Measurements from ENCODE around the gene UBTD2. TPM values are rescaled to one million over a fixed set of nuclear protein-coding genes. Genes with fewer than 3 reads are reported as not detected.

Gene UBTD2
- polyA plus RNA-seq, 1 donor (not counting 4 experiments of a cell fraction or from before 2014, with no cell fraction given), result 16.2 TPM

DNA sequence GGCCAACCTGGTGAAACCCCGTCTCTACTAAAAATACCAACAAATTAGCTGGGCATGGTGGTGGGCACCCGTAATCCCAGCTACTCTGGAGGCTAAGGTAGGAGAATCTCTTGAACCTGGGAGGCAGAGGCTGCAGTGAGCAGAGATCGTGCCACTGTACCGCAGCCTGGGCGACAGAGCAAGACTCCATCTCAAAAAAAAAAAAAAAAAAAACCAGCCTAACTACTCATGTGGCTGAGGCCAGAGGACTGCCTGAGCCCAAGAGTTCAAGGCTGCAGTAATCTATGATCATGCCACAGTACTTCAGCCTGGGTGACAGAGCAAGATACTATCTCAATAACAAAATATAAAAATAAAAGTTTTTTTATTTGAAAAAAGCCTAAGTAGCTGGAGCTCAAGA is 3.2 kb downstream of the UBTD2 start:
- peaks cover 2% of the 10 kb centered on the region in 2 experiments for H3K36me3 ChIP-seq (ENCODE audit: control insufficient read depth in 2 of 2, extremely low read depth in 1 of 2, insufficient read depth in 2 of 2, low read length in 2 of 2)
- H2AFZ ChIP-seq (ENCODE audit: control insufficient read depth, low read length), result no peak overlapping the region
- peaks cover 76% of the 10 kb centered on the region for H3K79me2 ChIP-seq (ENCODE audit: control insufficient read depth, insufficient read depth, low read length)
- dilution Hi-C loops (cut with MboI; ENCODE audit: extremely low pct_ligation_motif_present, low sequenced_read_pairs), result no loop called here
- H4K20me1 ChIP-seq (ENCODE audit: control insufficient read depth, extremely low read depth, insufficient read depth, low read length), result no peaks in the 10 kb centered on the region
- H3K9me3 ChIP-seq (ENCODE audit: control insufficient read depth, low read depth, low read length), result no peaks in the 10 kb centered on the region
- H3K27ac ChIP-seq (ENCODE audit: control insufficient read depth, insufficient read depth, low read length), result no peak overlapping the region
- TF ChIP-seq, protein P1, sequence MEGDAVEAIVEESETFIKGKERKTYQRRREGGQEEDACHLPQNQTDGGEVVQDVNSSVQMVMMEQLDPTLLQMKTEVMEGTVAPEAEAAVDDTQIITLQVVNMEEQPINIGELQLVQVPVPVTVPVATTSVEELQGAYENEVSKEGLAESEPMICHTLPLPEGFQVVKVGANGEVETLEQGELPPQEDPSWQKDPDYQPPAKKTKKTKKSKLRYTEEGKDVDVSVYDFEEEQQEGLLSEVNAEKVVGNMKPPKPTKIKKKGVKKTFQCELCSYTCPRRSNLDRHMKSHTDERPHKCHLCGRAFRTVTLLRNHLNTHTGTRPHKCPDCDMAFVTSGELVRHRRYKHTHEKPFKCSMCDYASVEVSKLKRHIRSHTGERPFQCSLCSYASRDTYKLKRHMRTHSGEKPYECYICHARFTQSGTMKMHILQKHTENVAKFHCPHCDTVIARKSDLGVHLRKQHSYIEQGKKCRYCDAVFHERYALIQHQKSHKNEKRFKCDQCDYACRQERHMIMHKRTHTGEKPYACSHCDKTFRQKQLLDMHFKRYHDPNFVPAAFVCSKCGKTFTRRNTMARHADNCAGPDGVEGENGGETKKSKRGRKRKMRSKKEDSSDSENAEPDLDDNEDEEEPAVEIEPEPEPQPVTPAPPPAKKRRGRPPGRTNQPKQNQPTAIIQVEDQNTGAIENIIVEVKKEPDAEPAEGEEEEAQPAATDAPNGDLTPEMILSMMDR (optimal IDR thresholded peaks at IDR 0.05 in 1 of 3, IDR thresholded peaks at IDR 0.05 in 1 of 3, conservative IDR thresholded peaks at IDR 0.05 in 1 of 3; ENCODE audit: extremely low read depth in 1 of 3, insufficient read depth in 2 of 3, low read length in 3 of 3), result no peak
- no peak for TF ChIP-seq EZH2 (IDR thresholded peaks at IDR 0.05; ENCODE audit: low read length)
- H3K4me3 ChIP-seq (ENCODE audit: control insufficient read depth in 2 of 3, extremely low read depth in 1 of 3, insufficient read depth in 2 of 3, low read depth in 1 of 3, low read length in 3 of 3), result no peak overlapping the region
- no peaks in the 10 kb centered on the region for H3K27me3 ChIP-seq (ENCODE audit: control insufficient read depth, extremely low read depth, insufficient read depth, low read length)
- no peak for DNase-seq (ENCODE audit: low read depth, low spot score)
- FAIRE-seq, result no peak
- H3K9ac ChIP-seq (ENCODE audit: control insufficient read depth, extremely low read depth, insufficient read depth, low read length), result no peak overlapping the region
- H3K9me1 ChIP-seq (ENCODE audit: control insufficient read depth, extremely low read depth, insufficient read depth, low read length), result no peaks in the 10 kb centered on the region
- no peak overlapping the region for H3K4me2 ChIP-seq (ENCODE audit: control insufficient read depth, extremely low read depth, insufficient read depth, low read depth, low read length)
- H3K4me1 ChIP-seq (ENCODE audit: control insufficient read depth, extremely low read depth, insufficient read depth, low read length), result peaks cover 34% of the 10 kb centered on the region

DNA sequence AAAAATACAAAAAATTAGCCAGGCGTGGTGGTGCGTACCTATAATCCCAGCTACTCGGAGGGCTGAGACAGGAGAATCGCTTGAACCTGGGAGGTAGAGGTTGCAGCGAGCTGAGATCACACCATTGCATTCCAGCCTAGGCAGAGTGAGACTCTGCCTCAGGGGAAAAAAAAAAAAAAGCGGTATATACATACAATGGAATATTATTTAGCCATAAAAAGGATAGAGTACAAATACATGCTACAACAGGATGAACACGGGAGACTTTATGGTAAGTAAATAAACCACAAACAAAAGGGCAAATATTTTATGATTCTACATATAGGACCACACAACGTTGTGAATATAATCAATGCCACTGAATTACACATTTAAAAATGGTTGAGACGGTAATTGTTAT is 5.2 kb downstream of the UBTD2 start:
- dilution Hi-C loops (cut with MboI; ENCODE audit: extremely low pct_ligation_motif_present, low sequenced_read_pairs), result no loop called here
- Histone ChIP-seq H3K9ac (ENCODE audit: control insufficient read depth, extremely low read depth, insufficient read depth, low read length) (no peak overlapping the region), H3K27ac (ENCODE audit: control insufficient read depth, insufficient read depth, low read length) (no peak overlapping the region), H3K9me3 (ENCODE audit: control insufficient read depth, low read depth, low read length) (no peaks in the 10 kb centered on the region), H2AFZ (ENCODE audit: control insufficient read depth, low read length) (no peak overlapping the region), H4K20me1 (ENCODE audit: control insufficient read depth, extremely low read depth, insufficient read depth, low read length) (no peaks in the 10 kb centered on the region), H3K4me2 (ENCODE audit: control insufficient read depth, extremely low read depth, insufficient read depth, low read depth, low read length) (no peak overlapping the region), H3K27me3 (ENCODE audit: control insufficient read depth, extremely low read depth, insufficient read depth, low read length) (no peaks in the 10 kb centered on the region), H3K79me2 (ENCODE audit: control insufficient read depth, insufficient read depth, low read length) (peaks cover 91% of the 10 kb centered on the region), H3K36me3 (ENCODE audit: control insufficient read depth in 2 of 2, extremely low read depth in 1 of 2, insufficient read depth in 2 of 2, low read length in 2 of 2) (peaks cover 2% of the 10 kb centered on the region in 2 experiments), H3K9me1 (ENCODE audit: control insufficient read depth, extremely low read depth, insufficient read depth, low read length) (no peaks in the 10 kb centered on the region), H3K4me1 (ENCODE audit: control insufficient read depth, extremely low read depth, insufficient read depth, low read length) (peaks cover 29% of the 10 kb centered on the region), H3K4me3 (ENCODE audit: control insufficient read depth in 2 of 3, extremely low read depth in 1 of 3, insufficient read depth in 2 of 3, low read depth in 1 of 3, low read length in 3 of 3) (no peak overlapping the region)
- no peak for FAIRE-seq
- TF ChIP-seq, protein P1 (optimal IDR thresholded peaks at IDR 0.05 in 1 of 3, IDR thresholded peaks at IDR 0.05 in 1 of 3, conservative IDR thresholded peaks at IDR 0.05 in 1 of 3; ENCODE audit: extremely low read depth in 1 of 3, insufficient read depth in 2 of 3, low read length in 3 of 3), result no peak
- TF ChIP-seq EZH2 (IDR thresholded peaks at IDR 0.05; ENCODE audit: low read length), result no peak
- DNase-seq (ENCODE audit: low read depth, low spot score), result no peak

Measured in keratinocyte (primary cell).